ENCODE measurements around the gene TSPEAR.
A peak's percentile ranks its signal among the peaks of the same experiment; 100 is the strongest.

The TSPEAR gene

GRCh38 chr21:44711327-44712202 is at the start of gene TSPEAR:
TSPEAR (minus strand) TSS chr21:44711572; CDS start chr21:44711514, 58 bp downstream.
- no peak for DNase-seq

DNA sequence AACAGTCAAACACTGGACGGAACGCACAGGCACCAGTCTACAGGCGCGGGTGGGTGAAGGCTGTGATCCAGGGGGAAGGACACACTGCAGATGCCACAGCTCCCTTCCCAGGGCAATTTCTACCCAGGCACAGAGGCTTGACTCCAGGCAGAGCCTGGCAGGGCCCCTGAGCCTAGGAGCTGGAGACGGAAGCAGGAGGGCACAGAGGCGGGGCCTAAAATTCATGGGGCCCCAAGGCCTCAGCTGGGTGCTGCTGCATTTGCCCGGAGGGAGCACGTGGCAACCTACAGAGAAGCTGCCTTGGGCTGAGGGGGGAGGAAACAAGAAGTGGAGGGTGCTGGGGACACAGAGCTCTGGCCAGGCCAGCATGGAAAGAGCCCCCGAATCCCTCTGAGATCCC is 49.0 kb upstream of the TSPEAR start:
- DNase-seq = no peak

- no peak for DNase-seq
Observed at GRCh38 chr21:44759628-44760285, 48.4 kb upstream of the TSPEAR start.

- no peak for DNase-seq
Observed at GRCh38 chr21:44758781-44759627, 47.6 kb upstream of the TSPEAR start.

DNA sequence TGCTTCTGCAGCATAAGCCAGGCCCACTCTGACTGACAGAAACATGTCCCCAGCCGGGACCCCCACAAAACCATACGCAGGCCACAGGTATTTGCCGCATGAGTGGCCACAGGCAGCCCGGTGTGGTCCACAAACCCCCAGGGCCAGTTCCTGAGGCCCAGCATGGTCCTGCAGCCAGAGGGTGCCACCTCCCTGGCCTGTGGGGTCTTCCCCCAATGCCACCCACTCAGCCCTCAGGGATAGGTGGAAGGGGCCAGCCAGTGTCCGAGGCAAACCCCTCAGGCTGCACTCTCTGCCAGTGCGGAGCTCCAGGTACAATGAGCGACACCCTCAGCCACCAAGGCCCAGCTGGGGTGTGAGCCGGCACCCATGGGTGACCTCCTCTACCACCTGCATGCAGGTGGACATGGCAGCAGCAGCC is 46.8 kb upstream of the TSPEAR start:
- no peak for DNase-seq

DNA sequence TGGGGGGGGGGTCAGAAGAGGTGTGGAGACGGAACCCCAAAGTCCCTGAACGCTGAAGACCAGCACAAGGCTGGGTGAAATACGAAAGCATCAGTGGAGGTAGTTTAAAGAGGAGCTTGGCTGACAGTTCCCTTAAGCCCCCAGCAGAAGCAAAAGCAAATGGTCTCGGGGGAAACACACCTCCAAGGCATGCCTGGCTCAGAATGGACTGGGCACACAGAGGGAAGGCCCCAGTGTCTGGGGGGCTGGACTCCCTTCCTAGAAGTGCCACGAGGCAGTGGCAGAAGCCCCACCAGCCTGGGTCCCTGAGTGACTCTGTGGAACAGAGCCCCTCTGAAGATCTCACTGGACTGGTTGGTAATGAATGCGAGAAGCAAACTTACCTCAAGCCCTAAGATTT is 46.4 kb upstream of the TSPEAR start:
- DNase-seq = no peak

DNA sequence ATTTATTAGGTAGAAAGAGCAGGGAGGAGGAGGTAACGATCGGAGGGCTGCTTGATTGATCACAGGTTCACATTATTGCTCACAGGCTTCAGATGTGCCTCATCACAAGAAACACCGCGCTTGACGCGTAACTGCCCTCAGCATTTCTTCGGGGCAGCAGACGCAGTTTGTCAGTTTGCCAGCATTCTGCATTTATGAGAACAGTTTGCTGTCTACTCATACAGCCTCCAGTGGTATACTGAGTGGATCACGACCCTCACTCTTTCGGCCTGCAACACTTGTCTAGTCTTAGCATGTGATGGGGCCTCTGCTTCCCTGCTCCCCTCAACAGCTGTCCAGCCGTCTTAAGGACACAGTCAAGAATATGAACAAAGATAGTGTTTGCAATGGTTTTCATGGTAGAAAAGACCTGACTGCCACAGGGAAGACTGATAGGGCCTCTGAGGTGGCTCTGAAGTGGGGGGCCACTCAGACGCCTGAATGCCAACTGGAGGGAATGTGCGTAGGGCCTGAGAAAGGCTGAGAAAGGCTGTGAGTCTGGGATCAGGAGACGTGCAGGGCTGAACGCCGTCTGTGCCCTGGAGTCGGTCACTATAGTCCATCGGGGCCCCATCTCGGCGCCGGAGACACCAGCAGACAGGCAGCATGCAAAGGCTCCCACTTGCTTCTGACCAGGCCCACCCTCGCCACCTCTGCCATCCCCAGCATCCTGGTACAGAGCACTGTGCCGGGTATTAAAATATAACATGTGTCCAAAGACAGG is 45.2 kb upstream of the TSPEAR start:
- DNase-seq = no peak

GRCh38 chr21:44755227-44755626 is 43.9 kb upstream of the TSPEAR start:
- DNase-seq = no peak

DNA sequence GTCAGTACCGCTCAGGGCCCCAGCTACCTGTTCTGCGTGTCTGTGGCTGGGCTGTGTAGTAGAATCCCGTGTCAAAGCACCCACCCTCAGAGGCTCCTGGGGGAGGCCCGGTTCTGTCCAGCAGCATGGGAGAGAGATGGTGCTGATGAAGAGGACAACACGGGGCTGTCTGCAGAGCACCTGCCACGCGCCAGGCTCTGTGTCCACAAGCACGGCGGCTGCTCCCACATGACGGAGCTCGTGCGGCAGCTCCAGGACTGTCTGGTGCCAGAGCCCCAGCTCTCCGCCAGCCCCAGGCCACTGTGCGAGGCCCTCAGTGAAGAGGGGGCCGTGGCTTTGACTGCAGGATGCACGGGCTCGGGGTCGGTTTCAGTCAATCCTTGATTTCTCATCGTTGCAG is 42.0 kb upstream of the TSPEAR start:
- no peak for DNase-seq

DNA sequence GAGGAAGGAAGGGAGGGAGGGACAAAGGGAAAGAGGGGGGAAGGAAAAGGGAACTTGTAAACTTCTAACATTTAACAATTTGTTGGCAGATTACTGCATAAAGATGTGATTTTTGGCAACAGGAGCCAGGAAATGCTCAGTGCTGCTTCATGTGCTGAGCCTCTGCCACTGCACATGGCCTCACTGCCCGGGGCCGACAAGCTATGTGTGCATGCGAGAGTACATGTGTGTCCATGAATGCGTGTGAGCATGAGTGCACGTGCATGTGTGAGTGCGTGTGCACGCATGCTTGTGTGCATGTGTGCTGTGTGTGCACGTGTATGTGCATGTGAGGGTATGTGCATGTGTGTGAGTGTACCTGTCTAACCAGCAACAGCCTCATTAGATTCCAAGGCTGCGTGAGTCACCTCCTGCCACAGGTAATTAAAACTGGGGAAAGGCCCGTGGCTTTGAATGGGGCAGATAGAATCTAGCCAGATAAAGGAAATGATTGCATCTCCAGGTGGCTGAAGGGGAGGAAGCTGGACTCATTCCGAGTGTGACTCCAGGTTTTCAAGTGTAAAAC is 41.4 kb upstream of the TSPEAR start:
- no peak for DNase-seq

DNA sequence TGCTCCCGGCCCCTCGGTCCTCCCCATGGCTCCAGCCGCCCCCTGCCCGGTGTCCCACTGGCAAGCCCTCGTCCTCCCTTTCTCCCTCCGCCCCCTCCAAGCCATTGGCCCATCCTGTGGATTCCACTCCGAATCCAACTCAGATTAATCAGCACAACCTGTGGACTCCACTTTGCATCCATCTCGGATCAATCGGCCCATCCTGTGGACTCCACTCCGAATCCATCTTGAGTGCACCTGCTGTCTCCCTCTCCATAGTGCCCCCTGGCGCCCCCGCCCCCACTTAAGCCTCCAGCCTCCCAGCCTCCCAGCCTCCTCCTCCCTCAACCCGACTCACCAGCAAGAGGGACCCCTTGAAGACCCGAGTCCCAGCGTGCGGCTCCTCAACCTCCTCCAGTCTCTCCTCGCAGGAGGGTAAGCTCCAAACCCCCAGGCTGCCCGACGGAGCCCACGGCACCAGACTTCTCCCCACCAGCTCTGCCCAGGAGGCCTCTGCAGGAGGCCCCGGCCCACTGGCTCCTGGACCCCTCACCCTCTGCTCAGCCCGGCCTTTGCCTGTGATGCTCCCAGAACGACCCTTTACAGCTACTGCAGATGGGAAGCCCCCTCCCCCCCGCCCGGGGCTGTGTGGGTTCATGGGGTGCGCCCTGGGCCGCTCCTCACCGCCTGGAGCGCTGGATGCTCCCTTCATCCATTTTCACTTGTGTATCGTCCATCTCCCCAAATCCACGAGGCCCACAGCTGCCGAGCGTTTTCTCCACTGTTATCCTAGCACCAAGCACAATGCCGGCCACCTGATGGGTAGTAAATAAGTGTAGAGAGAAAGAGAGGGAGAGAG is 40.6 kb upstream of the TSPEAR start:
- DNase-seq = no peak

- no peak for DNase-seq
Observed at GRCh38 chr21:44751186-44751798, 39.9 kb upstream of the TSPEAR start.

DNA sequence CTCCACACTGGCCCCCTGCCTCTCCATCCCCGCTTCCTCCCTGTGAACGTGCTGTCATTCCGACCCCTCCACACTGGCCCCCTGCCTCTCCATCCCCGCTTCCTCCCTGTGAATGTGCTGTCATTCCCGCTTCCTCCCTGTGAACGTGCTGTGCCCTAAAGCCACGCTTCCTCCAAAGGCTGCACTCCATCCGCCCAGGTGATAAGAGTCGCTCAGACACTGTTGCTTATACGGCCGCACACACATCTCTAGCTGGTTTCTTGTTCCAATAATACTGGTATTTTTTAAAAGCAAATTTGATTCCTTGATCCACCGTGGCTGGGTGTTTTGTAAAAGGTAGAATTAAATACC is 39.3 kb upstream of the TSPEAR start:
- DNase-seq = no peak

- DNase-seq = no peak
Observed at GRCh38 chr21:44749759-44750674, 38.6 kb upstream of the TSPEAR start.

- DNase-seq = no peak
Observed at GRCh38 chr21:44749116-44749758, 37.9 kb upstream of the TSPEAR start.

DNA sequence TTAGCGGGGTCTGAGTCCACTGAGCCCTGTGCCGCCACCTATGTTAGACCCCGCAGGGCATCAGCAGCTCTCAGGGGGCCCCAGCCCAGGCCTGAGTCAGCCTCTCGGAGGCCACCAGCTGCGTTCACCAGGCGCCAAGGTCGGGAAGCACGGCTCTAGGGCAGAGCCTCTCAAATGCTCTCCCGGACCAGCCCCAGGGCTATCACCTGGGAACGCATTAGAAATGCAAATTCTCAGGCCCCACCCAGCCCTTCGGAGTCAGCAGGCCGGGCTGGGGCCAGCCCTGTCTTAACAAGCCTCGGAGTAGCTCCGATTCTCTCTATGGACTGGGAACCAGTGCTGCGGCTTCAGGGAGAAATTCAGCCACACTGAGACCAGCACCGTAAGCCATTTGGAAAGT is 37.2 kb upstream of the TSPEAR start:
- DNase-seq = no peak

DNA sequence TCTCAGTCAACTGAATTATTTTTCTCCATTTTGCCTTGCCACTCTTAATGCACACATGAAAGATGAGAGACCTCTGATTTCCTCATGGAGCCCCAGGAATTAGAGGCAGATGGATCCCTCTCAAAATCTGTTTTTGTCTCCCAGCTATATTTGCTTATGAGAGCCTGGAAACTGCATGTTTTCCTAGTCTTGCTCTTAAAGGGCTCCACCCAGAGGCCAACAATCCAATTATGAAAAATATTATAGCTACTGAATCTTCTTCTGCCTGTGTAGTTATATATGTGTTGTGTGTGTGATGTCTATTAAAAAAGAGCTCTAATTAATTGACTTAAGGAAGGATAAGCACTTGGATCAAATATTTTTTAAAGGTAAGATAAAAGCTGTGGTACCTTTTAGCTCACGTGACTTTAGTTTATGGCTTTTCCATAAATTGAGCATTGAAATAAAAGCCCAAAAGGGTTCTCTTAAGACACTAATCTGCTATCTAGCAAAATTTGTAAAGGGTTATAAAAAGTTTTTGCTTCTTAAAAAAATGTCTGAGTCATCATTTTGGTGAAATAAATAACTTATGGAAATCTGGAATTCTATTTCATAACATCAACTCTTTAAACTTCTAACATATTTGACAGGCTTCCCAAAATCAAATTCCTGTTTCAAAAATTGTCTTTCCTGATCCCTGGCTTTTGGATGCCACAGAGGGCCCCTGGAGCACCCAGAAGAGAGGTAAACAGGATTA is 31.2 kb upstream of the TSPEAR start:
- peak; percentile 83 for DNase-seq

GRCh38 chr21:44741921-44742320 is 30.5 kb upstream of the TSPEAR start:
- no peak for DNase-seq

GRCh38 chr21:44740742-44741141 is 29.4 kb upstream of the TSPEAR start:
- DNase-seq = no peak
